DOHH2 (cell line): ENCODE data around the gene MYO18B.

ENCODE experiments used
- CTCF ChIP-seq: fragments of 200-600 bp; sonication (generic); IDR thresholded peaks from one replicate; pipeline ENCODE4 v1.5.1; 2014; ENCODE audit warnings: antibody characterized with exemption, mild to moderate bottlenecking, low read depth, low read length; ENCODE audit not compliant: poor library complexity, severe bottlenecking
- EZH2phosphoT487 ChIP-seq: fragments of 200-600 bp; sonication (generic); IDR thresholded peaks from 2 replicates; pipeline ENCODE4 v1.6.1; 2017; ENCODE audit warnings: borderline replicate concordance, mild to moderate bottlenecking, antibody characterized with exemption, low read length, moderate library complexity, mixed read lengths

- TF ChIP-seq EZH2phosphoT487, result no peak
- TF ChIP-seq CTCF, result no peak
These were observed 10.7 kb downstream of the MYO18B start for GRCh38 chr22:25752615-25753214.
